Measurements from ENCODE around the gene GIMAP2.

GRCh38 chr7:150735596-150736358 lies 50.3 kb downstream of the GIMAP2 start:
- TF ChIP-seq EP300 (IDR thresholded peaks at IDR 0.05; ENCODE audit: borderline replicate concordance) (no peak), YY1 (IDR thresholded peaks at IDR 0.05; ENCODE audit: low read depth) (no peak), MAX (IDR thresholded peaks at IDR 0.05) (no peak), EGR1 (IDR thresholded peaks at IDR 0.05) (no peak), REST (IDR thresholded peaks at IDR 0.05; ENCODE audit: low read depth) (no peak), TAF1 (IDR thresholded peaks at IDR 0.05; ENCODE audit: low read depth) (no peak), RAD21 (IDR thresholded peaks at IDR 0.05; ENCODE audit: low read depth) (no peak), NFIC (IDR thresholded peaks at IDR 0.05) (no peak), CEBPB (IDR thresholded peaks at IDR 0.05) (no peak), CREB1 (IDR thresholded peaks at IDR 0.05; ENCODE audit: low read depth) (no peak), FOXM1 (IDR thresholded peaks at IDR 0.05; ENCODE audit: borderline replicate concordance, low read depth) (no peak)
